Adrenal gland (tissue), 12 donors: ENCODE data around the gene PCID2. TPM values are rescaled to one million over a fixed set of nuclear protein-coding genes. Genes with fewer than 3 reads are reported as not detected.
A peak's percentile ranks its signal among the peaks of the same experiment; 100 is the strongest.

Experiments used
- DNase-seq, 7 donors: peaks; one replicate each; pipeline ENCODE4 v3.0.0-alpha.2; 2019 to 2020
- H3K27ac ChIP-seq, 5 donors: fragments of 200-600 bp; sonication (generic) in 4 of 5; 1 replicate in 3 of 5; 2 replicates in 2 of 5; pipeline versions ENCODE4 v1.5.1 to v1.8.0; 2016 to 2020; ENCODE audit warnings: mild to moderate bottlenecking in 1 of 5
- H3K27me3 ChIP-seq: fragments of 200-600 bp; 2 replicates; pipeline ENCODE4 v1.8.0; 2021
- H3K36me3 ChIP-seq, 2 donors: fragments of 200-600 bp; replicated peaks in 1 of 2; 1 replicate in 1 of 2; 2 replicates in 1 of 2; pipeline versions ENCODE4 v1.5.1 to v1.8.0; 2018 to 2022
- H3K4me1 ChIP-seq, 2 donors: fragments of 200-600 bp; replicated peaks in 1 of 2; 1 replicate in 1 of 2; 2 replicates in 1 of 2; pipeline versions ENCODE4 v1.5.1 to v1.8.0; 2018 to 2021
- H3K4me3 ChIP-seq, 4 donors: fragments of 200-600 bp; sonication (generic) in 3 of 4; one replicate each; pipeline ENCODE4 v1.5.1; 2016 to 2018
- H3K9me3 ChIP-seq, 3 donors: fragments of 200-600 bp; sonication (generic) in 1 of 3; replicated peaks in 1 of 3; 1 replicate in 2 of 3; 2 replicates in 1 of 3; pipeline versions ENCODE4 v1.5.1 to v1.8.0; 2016 to 2021
- CTCF ChIP-seq, 6 experiments: fragments of 450-650 bp in 4 of 6; fragments of 200-600 bp in 2 of 6; sonication (generic) in 1 of 6; IDR thresholded peaks; 1 replicate in 5 of 6; 2 replicates in 1 of 6; pipeline versions ENCODE4 v1.5.1 to v1.8.0; 2016 to 2021; ENCODE audit warnings: antibody characterized with exemption in 6 of 6, mild to moderate bottlenecking in 2 of 6, moderate library complexity in 1 of 6
- POLR2A ChIP-seq, 2 donors: fragments of 450-650 bp; IDR thresholded peaks; one replicate each; pipeline ENCODE4 v1.6.1; 2017; ENCODE audit warnings: antibody characterized with exemption in 2 of 2, mild to moderate bottlenecking in 2 of 2, moderate library complexity in 1 of 2
- WGBS, 4 donors: extraction: QIAGEN DNeasy Blood & Tissue Kit in 2 of 4; methylation state at CpG; one replicate each; pipeline versions ENCODE4 v1.1.5 to v1.1.7; 2013 to 2017; 5-methylcytosine and 5-hydroxymethylcytosine counted together
- intact Hi-C, 2 donors: fragments of 100-400 bp; cut with DNase I; formaldehyde crosslinking; loops; one replicate each; pipeline versions ENCODE4 v1.14.1 to v1.15.0; 2022 to 2023
- polyA plus RNA-seq, 3 donors: library from polyadenylated mRNA; stranded (reverse); fragments of 200-250 nt in 2 of 3; fragments of 350-450 nt in 1 of 3; fragmentation: Illumina TruSeq in 1 of 3; extraction: RNeasy Lipid Tissue Mini Kit (QIAGEN cat#74804) in 1 of 3; gene quantifications; one replicate each; pipeline ENCODE4 v1.2.3, GENCODE V29; 2013 to 2014
- total RNA-seq, 9 donors: library from RNA; depleted of rRNA in 4 of 9; stranded (reverse); fragments of >200 nt in 4 of 9; fragments of 120-200 nt in 1 of 9; fragmentation: NEBNext Ultra II Directional in 1 of 9; extraction: Animal tissue kit (Norgen Biotek cat#: 25700) in 1 of 9; gene quantifications; one replicate each; pipeline versions ENCODE4 v1.1.0 to v1.2.4, GENCODE V29; 2013 to 2023
- donor health status: healthy with polysubstance abuse.
- donor health status: Bipolar disorder and iron deficiency.
- donor health status: DM: yes; HTN: yes; CAD: no.
- donor health status: DM: no; HTN: no; CAD: no.
- donor health status: DM: no; HTN: no; CAD: no.
- donor health status: DM: yes; HTN: yes; CAD: no.

PCID2 gene
- total and polyA plus RNA-seq, 12 donors: 26.4 to 87.2 (median 45.3) TPM

DNA sequence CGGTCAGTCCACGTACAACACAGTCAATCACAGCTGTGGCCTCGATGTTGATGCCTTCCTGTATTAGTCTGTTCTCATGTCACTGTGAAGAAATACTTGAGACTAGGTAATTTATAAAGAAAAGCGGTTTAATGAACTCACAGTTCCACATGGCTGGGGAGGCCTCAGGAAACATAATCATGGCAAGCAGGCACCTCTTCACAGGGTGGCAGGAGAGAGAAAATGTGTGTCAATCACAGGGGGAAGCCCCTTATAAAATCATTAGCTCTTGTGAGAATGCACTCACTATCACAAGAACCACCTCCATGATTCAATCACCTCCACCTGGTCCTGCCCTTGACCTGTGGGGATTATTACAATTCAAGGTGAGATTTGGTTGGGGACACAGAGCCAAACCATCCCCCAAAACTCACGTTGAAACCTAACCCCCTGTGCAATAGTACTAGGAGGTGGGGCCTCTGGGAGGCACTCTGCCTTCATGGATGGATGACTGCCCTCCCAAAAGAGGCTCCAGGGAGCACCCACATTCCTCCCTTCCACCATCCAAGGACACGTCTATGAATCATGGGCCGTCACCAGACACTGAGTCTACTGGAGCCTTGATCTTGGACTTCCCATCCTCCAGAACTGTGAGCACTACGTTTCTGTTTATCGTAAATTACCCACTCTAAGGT, 52.4 kb downstream of the PCID2 start:
- Histone ChIP-seq H3K9me3 (no peaks in the 10 kb centered on the region), H3K4me3 (no peak overlapping the region), H3K4me1 (peaks cover 16 to 24% of the 10 kb centered on the region in 2 donors), H3K27me3 (no peaks in the 10 kb centered on the region), H3K36me3 (no peaks in the 10 kb centered on the region), H3K27ac (no peak overlapping the region)
- TF ChIP-seq CTCF (IDR thresholded peaks at IDR 0.05): no peak
- 71 to 82% (median 76%) methylated on average over 9 of the region's 9 CpGs for WGBS, 4 donors
- intact Hi-C loops: no loop called here
- DNase-seq: peak in 2 of 7 donors; percentile 18 to 53

DNA sequence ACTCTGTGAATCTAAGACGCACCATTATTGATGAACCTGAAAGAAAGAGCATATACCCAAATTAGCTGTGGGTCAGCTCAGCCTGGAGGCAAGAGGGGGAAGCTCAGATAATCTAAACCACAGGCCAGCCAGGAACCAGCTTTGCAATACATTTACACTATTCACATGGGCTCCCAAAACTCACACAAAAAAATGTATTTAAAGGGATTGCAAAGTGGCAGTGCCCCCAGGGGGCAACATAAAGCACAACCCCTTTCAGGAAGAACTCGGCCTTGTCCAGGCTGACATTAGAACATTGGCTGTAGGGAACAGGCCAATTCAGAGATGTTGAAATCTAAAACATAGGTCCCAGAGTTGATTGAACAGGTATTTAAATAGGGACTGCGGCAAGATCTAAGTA, 53.3 kb downstream of the PCID2 start:
- intact Hi-C loops: no loop called here
- H3K4me3 ChIP-seq: no peak overlapping the region
- no peak overlapping the region for H3K27ac ChIP-seq
- H3K27me3 ChIP-seq: no peaks in the 10 kb centered on the region
- TF ChIP-seq CTCF (IDR thresholded peaks at IDR 0.05): no peak
- H3K9me3 ChIP-seq: no peaks in the 10 kb centered on the region
- DNase-seq: peak in 1 of 7 donors; percentile 46
- H3K4me1 ChIP-seq: peaks cover 16 to 24% of the 10 kb centered on the region in 2 donors
- WGBS, 4 donors: 88 to 92% (median 89%) methylated on average over 3 of the region's 3 CpGs
- H3K36me3 ChIP-seq: no peaks in the 10 kb centered on the region

DNA sequence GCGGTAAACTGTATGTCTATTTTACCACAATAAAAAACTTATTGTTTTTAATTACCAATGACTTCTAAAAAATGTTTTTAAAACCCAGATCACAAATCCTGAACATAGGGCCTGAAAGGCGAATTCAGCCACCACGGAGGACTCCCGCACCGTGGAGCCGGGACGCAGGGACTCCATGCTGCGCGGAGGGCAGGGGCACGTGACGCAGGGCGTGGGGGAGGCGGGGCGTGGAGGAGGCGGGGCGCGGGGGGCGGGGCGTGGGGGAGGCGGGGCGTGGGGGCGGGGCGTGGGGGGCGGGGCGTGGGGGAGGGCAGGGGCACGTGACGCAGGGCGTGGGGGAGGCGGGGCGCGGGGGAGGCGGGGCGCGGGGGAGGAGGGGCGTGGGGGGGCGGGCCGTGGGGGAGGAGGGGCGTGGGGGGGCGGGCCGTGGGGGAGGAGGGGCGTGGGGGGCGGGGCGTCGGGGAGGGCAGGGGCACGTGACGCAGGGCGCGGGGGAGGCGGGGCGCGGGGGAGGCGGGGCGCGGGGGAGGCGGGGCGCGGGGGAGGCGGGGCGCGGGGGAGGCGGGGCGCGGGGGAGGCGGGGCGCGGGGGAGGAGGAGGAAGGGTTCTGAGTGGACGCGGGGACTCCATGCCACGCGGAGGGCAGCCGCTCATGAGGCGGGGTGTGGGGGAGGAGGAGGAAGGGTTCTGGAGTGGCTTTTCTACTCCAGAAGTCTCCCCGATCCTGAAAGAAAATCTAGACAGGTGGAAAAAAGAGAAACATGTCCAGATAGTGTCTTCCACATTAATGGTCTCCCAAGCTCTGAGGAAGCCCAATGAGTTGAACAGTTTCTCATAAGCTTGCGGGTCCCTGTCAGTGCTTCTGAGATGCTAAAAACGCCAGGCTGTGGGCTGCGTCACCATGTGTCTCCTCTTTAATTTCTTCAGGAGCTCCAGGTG, 54.4 kb downstream of the PCID2 start:
- no peaks in the 10 kb centered on the region for H3K9me3 ChIP-seq
- H3K4me3 ChIP-seq: peak overlapping the region in 2 of 4 donors; percentile 1 to 54
- peak overlapping the region; percentile 82 to 93 (median 85) for H3K27ac ChIP-seq
- H3K4me1 ChIP-seq: peaks cover 16 to 24% of the 10 kb centered on the region in 2 donors
- no peaks in the 10 kb centered on the region for H3K36me3 ChIP-seq
- intact Hi-C loops: no loop called here
- DNase-seq: peak; percentile 85 to 90 (median 88)
- WGBS, 4 donors: 1 to 10% (median 6%) methylated on average over 12 to 41 of the region's 76 CpGs
- H3K27me3 ChIP-seq: no peaks in the 10 kb centered on the region
- TF ChIP-seq CTCF (IDR thresholded peaks at IDR 0.05) (peak in 1 of 6 experiments; percentile 6), POLR2A (IDR thresholded peaks at IDR 0.05) (peak; percentile 10 to 75)
